ENCODE results near the gene PRELP. TPM values are rescaled to one million over a fixed set of nuclear protein-coding genes. Genes with fewer than 3 reads are reported as not detected.

The PRELP gene
- total and polyA plus RNA-seq, 2 donors (not counting 3 experiments of a cell fraction or from before 2014, with no cell fraction given), result 0.01 TPM; not detected in 1

DNA sequence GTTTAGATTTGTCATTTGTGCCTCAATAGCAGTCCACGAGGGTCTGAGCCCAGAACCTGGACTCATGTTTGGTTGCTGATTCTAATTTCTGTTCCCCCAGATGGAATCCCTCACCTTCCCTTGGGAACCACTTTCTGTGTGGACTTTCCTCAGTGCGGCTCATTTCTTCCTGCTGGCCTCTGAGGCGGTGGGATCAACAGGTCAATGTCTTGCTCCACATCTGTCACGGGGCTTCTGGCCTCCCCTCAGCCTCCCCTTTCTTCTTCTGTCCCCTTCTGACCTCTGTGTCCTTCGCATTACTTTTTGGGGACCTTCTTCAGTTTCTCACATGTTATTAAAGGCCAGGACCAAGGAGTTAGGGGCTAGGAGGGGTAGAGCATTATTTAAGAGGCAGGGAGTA, 49.2 kb upstream of the PRELP start:
- Histone ChIP-seq H3K36me3 (ENCODE audit: control insufficient read depth in 2 of 2, extremely low read depth in 1 of 2, insufficient read depth in 2 of 2, low read length in 2 of 2) (no peaks in the 10 kb centered on the region), H3K4me2 (ENCODE audit: insufficient read depth, low read length) (no peak overlapping the region), H3K9me3 (replicated peaks; ENCODE audit: control insufficient read depth, insufficient read depth, low read length) (no peaks in the 10 kb centered on the region), H3K27ac (ENCODE audit: insufficient read depth, low read depth, low read length) (no peak overlapping the region), H3K9ac (replicated peaks; ENCODE audit: extremely low read depth, insufficient read depth, low read length) (no peak overlapping the region), H3K4me1 (ENCODE audit: control insufficient read depth, extremely low read depth, insufficient read depth, low read length) (no peaks in the 10 kb centered on the region), H3K79me2 (ENCODE audit: control insufficient read depth, insufficient read depth, low read length) (no peaks in the 10 kb centered on the region), H2AFZ (ENCODE audit: low read depth, low read length) (no peak overlapping the region), H3K4me3 (replicated peaks in 1 of 3; ENCODE audit: insufficient read depth in 1 of 3, low read depth in 1 of 3, low read length in 3 of 3) (no peak overlapping the region), H3K9me1 (replicated peaks; ENCODE audit: control insufficient read depth, extremely low read depth, insufficient read depth, low read length) (no peaks in the 10 kb centered on the region), H3K27me3 (ENCODE audit: control insufficient read depth in 2 of 2, insufficient read depth in 2 of 2, low read length in 2 of 2) (peaks cover 16 to 20% of the 10 kb centered on the region in 2 experiments), H4K20me1 (replicated peaks; ENCODE audit: control insufficient read depth, extremely low read depth, insufficient read depth, low read length) (no peaks in the 10 kb centered on the region)
- ChIA-PET POLR2A (no interaction called here), CTCF (no interaction called here)
- dilution Hi-C loops (cut with MboI; ENCODE audit: extremely low pct_ligation_motif_present, low sequenced_read_pairs), result loop anchor here (10.0 kb wide), 1 partner anchor 62 kb away; no protein-coding TSS in a partner anchor
- DNase-seq (ENCODE audit: low read depth, low spot score), result no peak
- no peak for FAIRE-seq
- TF ChIP-seq FOS (IDR thresholded peaks at IDR 0.05; ENCODE audit: borderline replicate concordance, insufficient read depth, low read length) (no peak), EZH2 (IDR thresholded peaks at IDR 0.05; ENCODE audit: borderline replicate concordance, low read depth, low read length, severe bottlenecking) (no peak), POLR2A (IDR thresholded peaks at IDR 0.05; ENCODE audit: low read depth, low read length) (no peak), POLR2AphosphoS5 (IDR thresholded peaks at IDR 0.05; ENCODE audit: insufficient read depth, low read depth, low read length) (no peak), GATA2 (IDR thresholded peaks at IDR 0.05; ENCODE audit: insufficient read depth, insufficient read length, low read depth, low read length) (no peak), JUN (IDR thresholded peaks at IDR 0.05; ENCODE audit: borderline replicate concordance, insufficient read depth, insufficient read length, low read depth) (no peak)
- intact Hi-C loops (cut with micrococcal nuclease), result no loop called here
- BruUV-seq (replicated peaks), result no TSS peak

DNA sequence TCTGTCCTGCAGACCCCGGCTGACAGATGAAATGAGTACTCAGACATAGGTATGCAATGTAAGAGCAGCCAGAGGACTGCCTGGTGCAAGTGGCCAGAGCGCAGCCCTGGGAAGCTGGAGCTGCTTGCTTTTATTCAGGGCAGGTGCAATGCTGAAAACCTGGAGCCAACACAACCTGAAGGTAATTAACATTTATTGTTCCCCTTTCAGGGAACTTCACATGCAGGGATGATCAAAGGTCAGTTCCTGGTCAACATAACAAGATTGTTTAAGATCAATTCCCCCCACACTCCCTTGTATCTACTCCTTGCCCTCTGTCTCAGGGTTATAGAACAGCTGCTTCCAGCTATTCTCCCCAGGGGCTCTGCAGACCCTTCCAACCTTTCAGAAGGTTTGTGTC, 48.7 kb upstream of the PRELP start:
- H3K27ac ChIP-seq (ENCODE audit: insufficient read depth, low read depth, low read length), result no peak overlapping the region
- no peaks in the 10 kb centered on the region for H3K9me3 ChIP-seq (replicated peaks; ENCODE audit: control insufficient read depth, insufficient read depth, low read length)
- CTCF ChIA-PET, result no interaction called here
- TF ChIP-seq GATA2 (IDR thresholded peaks at IDR 0.05; ENCODE audit: insufficient read depth, insufficient read length, low read depth, low read length) (no peak), MAX (IDR thresholded peaks at IDR 0.05; ENCODE audit: insufficient read depth, insufficient read length) (no peak), EZH2 (IDR thresholded peaks at IDR 0.05; ENCODE audit: borderline replicate concordance, low read depth, low read length, severe bottlenecking) (no peak), POLR2AphosphoS5 (IDR thresholded peaks at IDR 0.05; ENCODE audit: insufficient read depth, low read depth, low read length) (no peak), JUN (IDR thresholded peaks at IDR 0.05; ENCODE audit: borderline replicate concordance, insufficient read depth, insufficient read length, low read depth) (no peak), POLR2A (IDR thresholded peaks at IDR 0.05; ENCODE audit: low read depth, low read length) (no peak), MYC (IDR thresholded peaks at IDR 0.05; ENCODE audit: low read depth, low read length) (no peak), FOS (IDR thresholded peaks at IDR 0.05; ENCODE audit: borderline replicate concordance, insufficient read depth, low read length) (no peak)
- TF ChIP-seq, protein P1, sequence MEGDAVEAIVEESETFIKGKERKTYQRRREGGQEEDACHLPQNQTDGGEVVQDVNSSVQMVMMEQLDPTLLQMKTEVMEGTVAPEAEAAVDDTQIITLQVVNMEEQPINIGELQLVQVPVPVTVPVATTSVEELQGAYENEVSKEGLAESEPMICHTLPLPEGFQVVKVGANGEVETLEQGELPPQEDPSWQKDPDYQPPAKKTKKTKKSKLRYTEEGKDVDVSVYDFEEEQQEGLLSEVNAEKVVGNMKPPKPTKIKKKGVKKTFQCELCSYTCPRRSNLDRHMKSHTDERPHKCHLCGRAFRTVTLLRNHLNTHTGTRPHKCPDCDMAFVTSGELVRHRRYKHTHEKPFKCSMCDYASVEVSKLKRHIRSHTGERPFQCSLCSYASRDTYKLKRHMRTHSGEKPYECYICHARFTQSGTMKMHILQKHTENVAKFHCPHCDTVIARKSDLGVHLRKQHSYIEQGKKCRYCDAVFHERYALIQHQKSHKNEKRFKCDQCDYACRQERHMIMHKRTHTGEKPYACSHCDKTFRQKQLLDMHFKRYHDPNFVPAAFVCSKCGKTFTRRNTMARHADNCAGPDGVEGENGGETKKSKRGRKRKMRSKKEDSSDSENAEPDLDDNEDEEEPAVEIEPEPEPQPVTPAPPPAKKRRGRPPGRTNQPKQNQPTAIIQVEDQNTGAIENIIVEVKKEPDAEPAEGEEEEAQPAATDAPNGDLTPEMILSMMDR (IDR thresholded peaks at IDR 0.05; ENCODE audit: extremely low read depth in 1 of 2, insufficient read depth in 1 of 2, low read depth in 1 of 2, low read length in 2 of 2), result no peak
- H3K9ac ChIP-seq (replicated peaks; ENCODE audit: extremely low read depth, insufficient read depth, low read length), result no peak overlapping the region
- no TSS peak for BruUV-seq (replicated peaks)
- no peaks in the 10 kb centered on the region for H3K79me2 ChIP-seq (ENCODE audit: control insufficient read depth, insufficient read depth, low read length)
- H3K27me3 ChIP-seq (ENCODE audit: control insufficient read depth in 2 of 2, insufficient read depth in 2 of 2, low read length in 2 of 2), result peaks cover 16 to 21% of the 10 kb centered on the region in 2 experiments
- H4K20me1 ChIP-seq (replicated peaks; ENCODE audit: control insufficient read depth, extremely low read depth, insufficient read depth, low read length), result no peaks in the 10 kb centered on the region
- H3K4me3 ChIP-seq (replicated peaks in 1 of 3; ENCODE audit: insufficient read depth in 1 of 3, low read depth in 1 of 3, low read length in 3 of 3), result no peak overlapping the region
- dilution Hi-C loops (cut with MboI; ENCODE audit: extremely low pct_ligation_motif_present, low sequenced_read_pairs), result loop anchor here (10.0 kb wide), 1 partner anchor 62 kb away; no protein-coding TSS in a partner anchor
- H3K4me1 ChIP-seq (ENCODE audit: control insufficient read depth, extremely low read depth, insufficient read depth, low read length), result no peaks in the 10 kb centered on the region
- POLR2A ChIA-PET, result no interaction called here
- H3K9me1 ChIP-seq (replicated peaks; ENCODE audit: control insufficient read depth, extremely low read depth, insufficient read depth, low read length), result no peaks in the 10 kb centered on the region
- intact Hi-C loops (cut with micrococcal nuclease), result no loop called here
- no peak overlapping the region for H2AFZ ChIP-seq (ENCODE audit: low read depth, low read length)
- no peaks in the 10 kb centered on the region for H3K36me3 ChIP-seq (ENCODE audit: control insufficient read depth in 2 of 2, extremely low read depth in 1 of 2, insufficient read depth in 2 of 2, low read length in 2 of 2)
- H3K4me2 ChIP-seq (ENCODE audit: insufficient read depth, low read length), result no peak overlapping the region
- FAIRE-seq, result no peak
- DNase-seq (ENCODE audit: low read depth, low spot score), result no peak

All from endothelial cell of umbilical vein (primary cell).